ENCODE data around the gene KLHDC9. TPM values are rescaled to one million over a fixed set of nuclear protein-coding genes. Genes with fewer than 3 reads are reported as not detected.

The KLHDC9 gene
- total RNA-seq, 3 donors from 2014 or later (not counting 1 experiment from before 2014, with no cell fraction given): 0.49 to 0.50 TPM; not detected in 1

- intact Hi-C loops (cut with micrococcal nuclease): no loop called here
- WGBS (ENCODE audit: insufficient coverage): 98% methylated on average over 29 of the region's 29 CpGs
- H3K27me3 Mint-ChIP-seq (ENCODE audit: low read depth in 2 of 2): no peaks in the 10 kb centered on the region
Measured at GRCh38 chr1:161140755-161141400, 42.7 kb downstream of the KLHDC9 start.

DNA sequence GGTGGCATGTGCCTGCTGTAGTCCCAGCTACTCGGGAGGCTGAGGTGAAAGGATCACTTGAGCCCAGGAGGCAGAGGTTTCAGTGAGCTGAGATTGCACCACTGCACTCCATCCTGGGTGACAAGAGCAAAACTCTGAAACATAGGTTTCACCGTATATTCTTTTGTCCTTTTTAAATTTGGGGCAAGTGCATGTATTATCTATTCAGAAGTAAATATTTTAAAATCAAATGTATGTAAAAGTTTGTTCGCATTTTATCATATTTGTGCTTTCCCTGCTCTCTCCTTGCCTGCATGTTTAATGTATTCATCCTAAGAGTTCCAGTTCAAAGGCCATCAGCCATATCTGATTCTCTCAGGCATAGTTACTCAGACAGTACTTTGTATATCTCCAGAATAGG is 47.7 kb downstream of the KLHDC9 start:
- Histone ChIP-seq H3K27me3 (ENCODE audit: control insufficient read depth, insufficient read depth, low read length) (no peaks in the 10 kb centered on the region), H3K27ac (ENCODE audit: low read length) (no peak overlapping the region), H3K9me3 (ENCODE audit: control insufficient read depth, insufficient read depth, low read length) (no peaks in the 10 kb centered on the region), H3K4me1 (ENCODE audit: control insufficient read depth, insufficient read depth, low read length) (no peaks in the 10 kb centered on the region), H3K36me3 (ENCODE audit: control insufficient read depth, insufficient read depth, low read length) (no peaks in the 10 kb centered on the region), H3K4me3 (ENCODE audit: low read length) (no peak overlapping the region)
- no peaks in the 10 kb centered on the region for H3K9me3 Mint-ChIP-seq
- H3K36me3 Mint-ChIP-seq: no peaks in the 10 kb centered on the region
- no peaks in the 10 kb centered on the region for H3K27me3 Mint-ChIP-seq (ENCODE audit: low read depth in 2 of 2)
- ATAC-seq (no peak), DNase-seq (no peak)
- no peak overlapping the region for H3K4me3 Mint-ChIP-seq
- H3K27ac Mint-ChIP-seq: no peak overlapping the region
- no peaks in the 10 kb centered on the region for H3K4me1 Mint-ChIP-seq
- WGBS (ENCODE audit: insufficient coverage): 67% methylated on average over 1 of the region's 3 CpGs
- intact Hi-C loops (cut with micrococcal nuclease): no loop called here
- no peak for TF ChIP-seq CTCF (IDR thresholded peaks at IDR 0.05)

More at GRCh38 chr1:161140755-161141400, 42.7 kb downstream of the KLHDC9 start:
- Histone ChIP-seq H3K27me3 (ENCODE audit: control insufficient read depth, insufficient read depth, low read length) (no peaks in the 10 kb centered on the region), H3K9me3 (ENCODE audit: control insufficient read depth, insufficient read depth, low read length) (no peaks in the 10 kb centered on the region), H3K4me1 (ENCODE audit: control insufficient read depth, insufficient read depth, low read length) (no peaks in the 10 kb centered on the region), H3K4me3 (ENCODE audit: low read length) (no peak overlapping the region), H3K36me3 (ENCODE audit: control insufficient read depth, insufficient read depth, low read length) (no peaks in the 10 kb centered on the region), H3K27ac (ENCODE audit: low read length) (no peak overlapping the region)
- DNase-seq (no peak), ATAC-seq (no peak)
- Mint-ChIP-seq H3K27ac (no peak overlapping the region), H3K4me3 (no peak overlapping the region), H3K9me3 (no peaks in the 10 kb centered on the region), H3K36me3 (no peaks in the 10 kb centered on the region), H3K4me1 (peaks cover 0 to 8% of the 10 kb centered on the region in 2 donors)
- no peak for TF ChIP-seq CTCF (IDR thresholded peaks at IDR 0.05)

Other genes with a start within 250 kb of the KLHDC9 start
- 100 to 1,000 TPM; 131 to 193 (median 150) TPM for gene CD244, start 235.5 kb upstream of the KLHDC9 start, total RNA-seq
- gene ITLN1, start 213.2 kb upstream of the KLHDC9 start, total RNA-seq: not detected
- not detected for gene ITLN2, start 143.6 kb upstream of the KLHDC9 start, total RNA-seq
- gene F11R, start 77.2 kb upstream of the KLHDC9 start, total RNA-seq: 10 to 100 TPM; 27.8 to 34.6 (median 30.2) TPM
- gene TSTD1, start 59.4 kb upstream of the KLHDC9 start, total RNA-seq: 10 to 100 TPM; 31.8 to 36.3 (median 34.3) TPM
- gene USF1, start 52.4 kb upstream of the KLHDC9 start, total RNA-seq: 100 to 1,000 TPM; 113 to 121 (median 114) TPM
- gene ARHGAP30, start 28.5 kb upstream of the KLHDC9 start, total RNA-seq: 100 to 1,000 TPM; 246 to 310 (median 272) TPM
- under 1 TPM in 2 of 3 donors, not detected in 1; 0.07 to 0.09 TPM for gene NECTIN4, start 8.8 kb upstream of the KLHDC9 start, total RNA-seq
- 10 to 100 TPM; 31.6 to 40.0 (median 35.0) TPM for gene PFDN2, start 19.7 kb downstream of the KLHDC9 start, total RNA-seq
- gene NIT1, start 19.7 kb downstream of the KLHDC9 start, total RNA-seq: 10 to 100 TPM; 26.5 to 31.7 (median 31.6) TPM
- 10 to 100 TPM; 40.6 to 44.0 (median 43.0) TPM for gene DEDD, start 34.3 kb downstream of the KLHDC9 start, total RNA-seq
- 100 to 1,000 TPM; 109 to 155 (median 117) TPM for gene UFC1, start 55.6 kb downstream of the KLHDC9 start, total RNA-seq
- 10 to 100 TPM; 31.6 to 40.3 (median 35.3) TPM for gene USP21, start 61.1 kb downstream of the KLHDC9 start, total RNA-seq
- 10 to 100 TPM; 45.5 to 66.3 (median 57.4) TPM for gene PPOX, start 68.1 kb downstream of the KLHDC9 start, total RNA-seq
- gene B4GALT3, start 79.1 kb downstream of the KLHDC9 start, total RNA-seq: 10 to 100 TPM; 58.4 to 62.2 (median 59.4) TPM
- gene ADAMTS4, start 100.7 kb downstream of the KLHDC9 start, total RNA-seq: under 1 TPM; 0.14 to 0.20 (median 0.14) TPM
- 10 to 100 TPM; 74.7 to 88.8 (median 84.7) TPM for gene NDUFS2, start 104.0 kb downstream of the KLHDC9 start, total RNA-seq
- 100 to 1,000 TPM; 226 to 281 (median 259) TPM for gene FCER1G, start 116.9 kb downstream of the KLHDC9 start, total RNA-seq
- not detected for gene APOA2, start 125.3 kb downstream of the KLHDC9 start, total RNA-seq
- gene TOMM40L, start 127.7 kb downstream of the KLHDC9 start, total RNA-seq: 10 to 100 TPM; 16.6 to 23.6 (median 22.8) TPM
- gene NR1I3, start 139.8 kb downstream of the KLHDC9 start, total RNA-seq: not detected
- gene PCP4L1, start 160.4 kb downstream of the KLHDC9 start, total RNA-seq: not detected
- gene MPZ, start 211.6 kb downstream of the KLHDC9 start, total RNA-seq: 1 to 10 TPM; 4.6 to 9.0 (median 8.7) TPM
- 10 to 100 TPM; 74.5 to 97.3 (median 86.0) TPM for gene SDHC, start 216.0 kb downstream of the KLHDC9 start, total RNA-seq

All from natural killer cell (primary cell).